ENCODE measurements around the gene ACSL3. TPM values are rescaled to one million over a fixed set of nuclear protein-coding genes. Genes with fewer than 3 reads are reported as not detected.

Gene ACSL3
- total RNA-seq, 1 experiment from 2014 or later: 85.2 TPM

DNA sequence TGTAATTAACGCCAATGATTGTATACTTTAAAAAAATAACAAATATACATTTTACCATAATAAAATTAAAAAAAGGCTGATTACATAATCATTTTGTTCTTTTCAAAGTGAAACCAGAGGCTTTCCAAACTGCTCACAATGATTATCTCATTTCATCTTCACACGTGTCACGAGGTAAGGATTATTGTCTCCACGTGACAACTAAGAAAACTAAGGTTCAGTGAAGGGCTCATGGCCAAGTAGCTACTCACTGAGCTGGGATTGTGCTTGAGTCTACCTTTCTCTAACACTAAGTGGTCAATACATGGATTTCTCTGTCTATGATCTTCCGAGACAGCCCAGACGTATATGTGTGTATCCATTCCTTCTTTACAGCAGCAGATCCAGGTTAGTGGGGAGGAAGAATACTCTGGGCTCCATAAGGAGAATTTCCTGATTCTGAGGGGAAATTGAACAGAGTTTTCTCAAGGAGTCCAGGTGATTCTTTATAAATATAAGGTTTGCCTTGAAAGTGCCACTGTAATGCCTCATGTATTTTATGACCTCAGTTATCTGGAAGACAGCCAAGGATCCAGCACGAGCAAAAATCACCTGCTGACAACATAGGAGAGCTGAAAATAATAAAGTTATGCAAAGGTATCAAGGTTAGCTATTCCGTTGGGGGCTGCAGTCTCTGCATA is 25.6 kb upstream of the ACSL3 start:
- Histone ChIP-seq H3K36me3 (ENCODE audit: control insufficient read depth, insufficient read depth, low read length) (no peaks in the 10 kb centered on the region), H3K9me3 (ENCODE audit: control insufficient read depth, insufficient read depth, low read depth, low read length) (no peaks in the 10 kb centered on the region), H3K4me3 (ENCODE audit: low read depth in 2 of 2, low read length in 2 of 2) (no peak overlapping the region), H3K27me3 (ENCODE audit: control insufficient read depth, insufficient read depth, low read length) (no peaks in the 10 kb centered on the region), H3K4me1 (ENCODE audit: control insufficient read depth, insufficient read depth, low read length) (no peaks in the 10 kb centered on the region), H3K27ac (ENCODE audit: low read length) (no peak overlapping the region)
- ChIA-PET CTCF (no interaction called here), POLR2A (interaction anchor here (0.6 kb wide), 1 partner anchor 48 kb away, joined by 3 read pairs; no protein-coding TSS in a partner anchor)
- TF ChIP-seq SIN3A (IDR thresholded peaks at IDR 0.05; ENCODE audit: borderline replicate concordance, insufficient read depth, low read depth, low read length) (no peak), TCF7L2 (IDR thresholded peaks at IDR 0.05; ENCODE audit: low read depth, low read length) (no peak), POLR2AphosphoS5 (IDR thresholded peaks at IDR 0.05; ENCODE audit: low read depth, low read length) (no peak)
- TF ChIP-seq, protein P1, sequence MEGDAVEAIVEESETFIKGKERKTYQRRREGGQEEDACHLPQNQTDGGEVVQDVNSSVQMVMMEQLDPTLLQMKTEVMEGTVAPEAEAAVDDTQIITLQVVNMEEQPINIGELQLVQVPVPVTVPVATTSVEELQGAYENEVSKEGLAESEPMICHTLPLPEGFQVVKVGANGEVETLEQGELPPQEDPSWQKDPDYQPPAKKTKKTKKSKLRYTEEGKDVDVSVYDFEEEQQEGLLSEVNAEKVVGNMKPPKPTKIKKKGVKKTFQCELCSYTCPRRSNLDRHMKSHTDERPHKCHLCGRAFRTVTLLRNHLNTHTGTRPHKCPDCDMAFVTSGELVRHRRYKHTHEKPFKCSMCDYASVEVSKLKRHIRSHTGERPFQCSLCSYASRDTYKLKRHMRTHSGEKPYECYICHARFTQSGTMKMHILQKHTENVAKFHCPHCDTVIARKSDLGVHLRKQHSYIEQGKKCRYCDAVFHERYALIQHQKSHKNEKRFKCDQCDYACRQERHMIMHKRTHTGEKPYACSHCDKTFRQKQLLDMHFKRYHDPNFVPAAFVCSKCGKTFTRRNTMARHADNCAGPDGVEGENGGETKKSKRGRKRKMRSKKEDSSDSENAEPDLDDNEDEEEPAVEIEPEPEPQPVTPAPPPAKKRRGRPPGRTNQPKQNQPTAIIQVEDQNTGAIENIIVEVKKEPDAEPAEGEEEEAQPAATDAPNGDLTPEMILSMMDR (IDR thresholded peaks at IDR 0.05): no peak
- TF ChIP-seq, protein P2, sequence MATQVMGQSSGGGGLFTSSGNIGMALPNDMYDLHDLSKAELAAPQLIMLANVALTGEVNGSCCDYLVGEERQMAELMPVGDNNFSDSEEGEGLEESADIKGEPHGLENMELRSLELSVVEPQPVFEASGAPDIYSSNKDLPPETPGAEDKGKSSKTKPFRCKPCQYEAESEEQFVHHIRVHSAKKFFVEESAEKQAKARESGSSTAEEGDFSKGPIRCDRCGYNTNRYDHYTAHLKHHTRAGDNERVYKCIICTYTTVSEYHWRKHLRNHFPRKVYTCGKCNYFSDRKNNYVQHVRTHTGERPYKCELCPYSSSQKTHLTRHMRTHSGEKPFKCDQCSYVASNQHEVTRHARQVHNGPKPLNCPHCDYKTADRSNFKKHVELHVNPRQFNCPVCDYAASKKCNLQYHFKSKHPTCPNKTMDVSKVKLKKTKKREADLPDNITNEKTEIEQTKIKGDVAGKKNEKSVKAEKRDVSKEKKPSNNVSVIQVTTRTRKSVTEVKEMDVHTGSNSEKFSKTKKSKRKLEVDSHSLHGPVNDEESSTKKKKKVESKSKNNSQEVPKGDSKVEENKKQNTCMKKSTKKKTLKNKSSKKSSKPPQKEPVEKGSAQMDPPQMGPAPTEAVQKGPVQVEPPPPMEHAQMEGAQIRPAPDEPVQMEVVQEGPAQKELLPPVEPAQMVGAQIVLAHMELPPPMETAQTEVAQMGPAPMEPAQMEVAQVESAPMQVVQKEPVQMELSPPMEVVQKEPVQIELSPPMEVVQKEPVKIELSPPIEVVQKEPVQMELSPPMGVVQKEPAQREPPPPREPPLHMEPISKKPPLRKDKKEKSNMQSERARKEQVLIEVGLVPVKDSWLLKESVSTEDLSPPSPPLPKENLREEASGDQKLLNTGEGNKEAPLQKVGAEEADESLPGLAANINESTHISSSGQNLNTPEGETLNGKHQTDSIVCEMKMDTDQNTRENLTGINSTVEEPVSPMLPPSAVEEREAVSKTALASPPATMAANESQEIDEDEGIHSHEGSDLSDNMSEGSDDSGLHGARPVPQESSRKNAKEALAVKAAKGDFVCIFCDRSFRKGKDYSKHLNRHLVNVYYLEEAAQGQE (IDR thresholded peaks at IDR 0.05; ENCODE audit: insufficient read depth in 1 of 2, low read depth in 2 of 2, low read length in 1 of 2): no peak
- ATAC-seq: no peak
- intact Hi-C loops (cut with micrococcal nuclease; ENCODE audit: unreplicated experiment) (no loop called here), in situ Hi-C loops (cut with HindIII; ENCODE audit: low pct_unique_long_range_greater_than_20kb, low sequenced_read_pairs) (no loop called here)
- no peak for DNase-seq (ENCODE audit: low read depth, low spot score)
- BruUV-seq (replicated peaks): no TSS peak

DNA sequence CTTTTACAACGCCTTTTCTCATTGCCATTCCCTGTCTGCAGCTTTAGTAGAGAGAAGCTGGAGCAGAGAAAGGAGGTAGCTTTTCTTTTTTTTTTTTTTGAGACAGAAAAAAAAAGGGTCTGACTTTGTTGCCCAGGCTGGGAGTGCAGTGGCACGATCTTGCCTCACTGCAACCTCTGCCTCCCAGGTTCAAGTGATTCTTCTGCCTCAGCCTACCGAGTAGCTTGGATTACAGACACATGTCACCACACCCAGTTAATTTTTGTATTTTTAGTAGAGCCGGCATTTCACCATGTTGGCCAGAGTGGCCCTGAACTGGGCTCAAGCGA is 25.0 kb upstream of the ACSL3 start:
- no peaks in the 10 kb centered on the region for H3K9me3 ChIP-seq (ENCODE audit: control insufficient read depth, insufficient read depth, low read depth, low read length)
- H3K27me3 ChIP-seq (ENCODE audit: control insufficient read depth, insufficient read depth, low read length): no peaks in the 10 kb centered on the region
- intact Hi-C loops (cut with micrococcal nuclease; ENCODE audit: unreplicated experiment) (no loop called here), in situ Hi-C loops (cut with HindIII; ENCODE audit: low pct_unique_long_range_greater_than_20kb, low sequenced_read_pairs) (no loop called here)
- no peak for TF ChIP-seq SIN3A (IDR thresholded peaks at IDR 0.05; ENCODE audit: borderline replicate concordance, insufficient read depth, low read depth, low read length)
- no peak for TF ChIP-seq POLR2AphosphoS5 (IDR thresholded peaks at IDR 0.05; ENCODE audit: low read depth, low read length)
- TF ChIP-seq TCF7L2 (IDR thresholded peaks at IDR 0.05; ENCODE audit: low read depth, low read length): no peak
- TF ChIP-seq, protein P1 (IDR thresholded peaks at IDR 0.05): no peak
- TF ChIP-seq, protein P2 (IDR thresholded peaks at IDR 0.05; ENCODE audit: insufficient read depth in 1 of 2, low read depth in 2 of 2, low read length in 1 of 2): no peak
- H3K4me3 ChIP-seq (ENCODE audit: low read depth in 2 of 2, low read length in 2 of 2): no peak overlapping the region
- ChIA-PET CTCF (no interaction called here), POLR2A (interaction anchor here (0.6 kb wide), 2 partner anchors 41 to 48 kb away, joined by 3 read pairs; no protein-coding TSS in a partner anchor)
- BruUV-seq (replicated peaks): no TSS peak
- no peaks in the 10 kb centered on the region for H3K36me3 ChIP-seq (ENCODE audit: control insufficient read depth, insufficient read depth, low read length)
- DNase-seq (ENCODE audit: low read depth, low spot score): no peak
- H3K27ac ChIP-seq (ENCODE audit: low read length): no peak overlapping the region
- no peaks in the 10 kb centered on the region for H3K4me1 ChIP-seq (ENCODE audit: control insufficient read depth, insufficient read depth, low read length)
- no peak for ATAC-seq

Measured in Panc1 (cell line).